ENCODE data around the gene MFN2.

DNA sequence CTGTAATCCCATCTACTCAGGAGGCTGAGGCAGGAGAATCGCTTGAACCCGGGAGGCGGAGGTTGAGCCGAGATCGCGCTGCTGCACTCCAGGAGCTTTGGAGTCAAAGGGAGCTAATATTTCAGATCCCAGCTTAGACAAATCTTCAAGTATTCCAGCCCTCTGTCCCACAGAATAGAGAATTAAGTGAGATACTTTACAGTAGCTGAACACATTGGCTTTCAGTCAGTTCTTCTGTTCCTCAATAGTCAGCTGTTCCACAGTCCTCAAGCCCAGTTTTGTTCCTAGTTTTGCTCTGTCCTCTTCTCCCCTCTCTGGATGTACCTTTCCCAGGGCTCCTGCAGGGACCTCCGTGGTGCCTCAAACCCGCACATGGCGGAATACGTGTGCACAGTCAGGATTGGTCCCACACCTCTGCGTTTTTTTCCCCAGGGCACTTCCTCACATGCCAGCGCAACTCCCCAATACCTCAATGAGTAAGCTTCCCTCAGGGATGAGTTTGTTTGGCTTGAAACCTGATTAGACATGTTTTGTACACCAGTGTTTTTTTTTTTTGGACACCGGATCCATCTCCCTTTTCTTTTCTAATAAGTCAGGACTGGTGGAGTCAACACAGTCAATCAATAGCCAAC is 1.2 kb downstream of the MFN2 start:
- TF ChIP-seq, protein P1, sequence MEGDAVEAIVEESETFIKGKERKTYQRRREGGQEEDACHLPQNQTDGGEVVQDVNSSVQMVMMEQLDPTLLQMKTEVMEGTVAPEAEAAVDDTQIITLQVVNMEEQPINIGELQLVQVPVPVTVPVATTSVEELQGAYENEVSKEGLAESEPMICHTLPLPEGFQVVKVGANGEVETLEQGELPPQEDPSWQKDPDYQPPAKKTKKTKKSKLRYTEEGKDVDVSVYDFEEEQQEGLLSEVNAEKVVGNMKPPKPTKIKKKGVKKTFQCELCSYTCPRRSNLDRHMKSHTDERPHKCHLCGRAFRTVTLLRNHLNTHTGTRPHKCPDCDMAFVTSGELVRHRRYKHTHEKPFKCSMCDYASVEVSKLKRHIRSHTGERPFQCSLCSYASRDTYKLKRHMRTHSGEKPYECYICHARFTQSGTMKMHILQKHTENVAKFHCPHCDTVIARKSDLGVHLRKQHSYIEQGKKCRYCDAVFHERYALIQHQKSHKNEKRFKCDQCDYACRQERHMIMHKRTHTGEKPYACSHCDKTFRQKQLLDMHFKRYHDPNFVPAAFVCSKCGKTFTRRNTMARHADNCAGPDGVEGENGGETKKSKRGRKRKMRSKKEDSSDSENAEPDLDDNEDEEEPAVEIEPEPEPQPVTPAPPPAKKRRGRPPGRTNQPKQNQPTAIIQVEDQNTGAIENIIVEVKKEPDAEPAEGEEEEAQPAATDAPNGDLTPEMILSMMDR (conservative IDR thresholded peaks at IDR 0.05), result no peak
- no peak for TF ChIP-seq EZH2 (IDR thresholded peaks at IDR 0.05; ENCODE audit: low read depth)
